PC-9 (cell line): ENCODE data around the gene ENAH. TPM values are rescaled to one million over a fixed set of nuclear protein-coding genes. Genes with fewer than 3 reads are reported as not detected.
A peak's percentile ranks its signal among the peaks of the same experiment; 100 is the strongest.

ENCODE experiments used
- BruUV-seq: library from RNA; stranded (reverse); fragments of 400-500 nt; replicated peaks from 2 replicates; lab custom pipeline; 2021; lab: Mats Ljungman, UMichigan
- CTCF ChIA-PET: fragments of 300-600 bp; sonication (Branson Sonifier 250); formaldehyde crosslinking; loops from one replicate; lab custom pipeline; 2022; ENCODE audit warnings: antibody characterized with exemption; lab: Charles Lee
- POLR2A ChIA-PET: fragments of 300-600 bp; sonication (Branson Sonifier 250); formaldehyde crosslinking; loops from one replicate; lab custom pipeline; 2022; ENCODE audit warnings: antibody characterized with exemption; ENCODE audit not compliant: unreplicated experiment; lab: Charles Lee
- DNase-seq, 2 experiments: peaks; one replicate each; pipeline versions ENCODE4 v3.0.0 to v3.0.0-alpha.2; 2015 to 2022; ENCODE audit warnings: mixed read lengths in 1 of 2
- H2AFZ ChIP-seq: fragments of 200-600 bp; sonication (generic); 2 replicates; pipeline ENCODE4 v1.8.1; 2017; ENCODE audit warnings: antibody characterized with exemption
- H3F3A ChIP-seq: fragments of 200-600 bp; sonication (generic); 2 replicates; pipeline ENCODE4 v1.8.1; 2017; ENCODE audit warnings: antibody characterized with exemption, mild to moderate bottlenecking, low read depth; ENCODE audit not compliant: insufficient read depth
- H3K27ac ChIP-seq: fragments of 200-600 bp; sonication (generic); 2 replicates; pipeline ENCODE4 v1.6.1; 2016; ENCODE audit warnings: mixed run types
- H3K27me3 ChIP-seq: fragments of 200-600 bp; sonication (generic); 2 replicates; pipeline ENCODE4 v1.6.1; 2016; ENCODE audit warnings: low read depth, mixed run types; ENCODE audit not compliant: insufficient read depth
- H3K36me3 ChIP-seq: fragments of 200-600 bp; sonication (generic); 2 replicates; pipeline ENCODE4 v1.6.1; 2016; ENCODE audit warnings: low read depth, mixed run types
- H3K4me1 ChIP-seq: fragments of 200-600 bp; sonication (generic); replicated peaks from 2 replicates; pipeline ENCODE4 v1.6.1; 2016; ENCODE audit warnings: mixed run types; ENCODE audit not compliant: insufficient read depth
- H3K4me2 ChIP-seq: fragments of 200-600 bp; sonication (generic); 2 replicates; pipeline ENCODE4 v1.6.1; 2017; ENCODE audit warnings: mixed run types
- H3K4me3 ChIP-seq: fragments of 200-600 bp; sonication (generic); 2 replicates; pipeline ENCODE4 v1.6.1; 2016; ENCODE audit warnings: mixed run types
- H3K79me2 ChIP-seq: fragments of 200-600 bp; sonication (generic); 2 replicates; pipeline ENCODE4 v1.6.1; 2017; ENCODE audit warnings: low read depth, mixed run types
- H3K9me2 ChIP-seq: fragments of 200-600 bp; sonication (generic); 2 replicates; pipeline ENCODE4 v1.8.1; 2017; ENCODE audit warnings: mild to moderate bottlenecking; ENCODE audit not compliant: insufficient read depth
- H3K9me3 ChIP-seq: fragments of 200-600 bp; sonication (generic); 2 replicates; pipeline ENCODE4 v1.8.1; 2016; ENCODE audit warnings: low read depth; ENCODE audit not compliant: insufficient read depth
- H4K20me1 ChIP-seq: fragments of 200-600 bp; sonication (generic); 2 replicates; pipeline ENCODE4 v1.8.1; 2017; ENCODE audit not compliant: insufficient read depth
- EZH2 ChIP-seq: fragments of 200-600 bp; sonication (generic); IDR thresholded peaks from 2 replicates; pipeline ENCODE4 v1.8.0; 2017; ENCODE audit warnings: antibody characterized with exemption, low read depth
- intact Hi-C: fragments of 100-400 bp; cut with micrococcal nuclease; formaldehyde crosslinking; loops from one replicate; pipeline ENCODE4 v1.10.0; 2022; ENCODE audit not compliant: unreplicated experiment
- total RNA-seq: library from RNA; stranded (reverse); gene quantifications from 2 replicates; pipeline ENCODE4 v1.2.3, GENCODE V29; 2021
- TF ChIP-seq, protein P1 (sequence below): fragments of 200-600 bp; sonication (generic); conservative IDR thresholded peaks from 2 replicates; pipeline ENCODE4 v1.6.1; 2017; ENCODE audit warnings: mixed run types, antibody characterized with exemption, mild to moderate bottlenecking, moderate library complexity

Gene ENAH
- total RNA-seq, 1 experiment from 2014 or later = 167 TPM

GRCh38 chr1:225651872-225652728 is 823 bp downstream of the ENAH start:
- peaks cover 57% of the 10 kb centered on the region for H3K4me1 ChIP-seq
- ChIA-PET CTCF (interaction anchor here (0.6 kb wide), 1 partner anchor 756 kb away, joined by 4 read pairs; no protein-coding TSS in a partner anchor), POLR2A (interaction anchor here (0.6 to 0.8 kb wide), 5 partner anchors 48 to 458 kb away, joined by 3 to 13 read pairs (median 6); no protein-coding TSS in a partner anchor)
- DNase-seq = peak in 1 of 2 experiments; percentile 20
- H3K36me3 ChIP-seq = no peaks in the 10 kb centered on the region
- H3K27me3 ChIP-seq = no peaks in the 10 kb centered on the region
- TSS peak; percentile 15 for BruUV-seq
- peak overlapping the region; percentile 68 for H2AFZ ChIP-seq
- peak overlapping the region; percentile 55 for H3K27ac ChIP-seq
- intact Hi-C loops = loop anchor here (1.0 to 5.0 kb wide), 4 partner anchors 40 to 165 kb away; no protein-coding TSS in a partner anchor
- no peak for TF ChIP-seq EZH2
- TF ChIP-seq, protein P1, sequence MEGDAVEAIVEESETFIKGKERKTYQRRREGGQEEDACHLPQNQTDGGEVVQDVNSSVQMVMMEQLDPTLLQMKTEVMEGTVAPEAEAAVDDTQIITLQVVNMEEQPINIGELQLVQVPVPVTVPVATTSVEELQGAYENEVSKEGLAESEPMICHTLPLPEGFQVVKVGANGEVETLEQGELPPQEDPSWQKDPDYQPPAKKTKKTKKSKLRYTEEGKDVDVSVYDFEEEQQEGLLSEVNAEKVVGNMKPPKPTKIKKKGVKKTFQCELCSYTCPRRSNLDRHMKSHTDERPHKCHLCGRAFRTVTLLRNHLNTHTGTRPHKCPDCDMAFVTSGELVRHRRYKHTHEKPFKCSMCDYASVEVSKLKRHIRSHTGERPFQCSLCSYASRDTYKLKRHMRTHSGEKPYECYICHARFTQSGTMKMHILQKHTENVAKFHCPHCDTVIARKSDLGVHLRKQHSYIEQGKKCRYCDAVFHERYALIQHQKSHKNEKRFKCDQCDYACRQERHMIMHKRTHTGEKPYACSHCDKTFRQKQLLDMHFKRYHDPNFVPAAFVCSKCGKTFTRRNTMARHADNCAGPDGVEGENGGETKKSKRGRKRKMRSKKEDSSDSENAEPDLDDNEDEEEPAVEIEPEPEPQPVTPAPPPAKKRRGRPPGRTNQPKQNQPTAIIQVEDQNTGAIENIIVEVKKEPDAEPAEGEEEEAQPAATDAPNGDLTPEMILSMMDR = 0 out of 2 replicates have a peak, but pooled peaks have one; percentile 20
- peaks cover 9% of the 10 kb centered on the region; the same call in 1 of the 2 replicates for H4K20me1 ChIP-seq
- peaks cover 36% of the 10 kb centered on the region for H3F3A ChIP-seq
- H3K9me2 ChIP-seq = no peaks in the 10 kb centered on the region
- H3K4me2 ChIP-seq = peak overlapping the region; percentile 80
- no peaks in the 10 kb centered on the region for H3K9me3 ChIP-seq
- H3K4me3 ChIP-seq = peak overlapping the region; percentile 92
- H3K79me2 ChIP-seq = peaks cover 56% of the 10 kb centered on the region

- H3K4me1 ChIP-seq = peaks cover 51% of the 10 kb centered on the region
- DNase-seq = peak in 1 of 2 experiments; percentile 57
- ChIA-PET CTCF (no interaction called here), POLR2A (interaction anchor here (0.6 to 0.7 kb wide), 2 partner anchors 49 to 86 kb away, joined by 7 to 13 read pairs; no protein-coding TSS in a partner anchor)
- TF ChIP-seq, protein P1 = no peak
- no peak for TF ChIP-seq EZH2
- no TSS peak for BruUV-seq
- peaks cover 9% of the 10 kb centered on the region; the same call in 1 of the 2 replicates for H4K20me1 ChIP-seq
- H3K36me3 ChIP-seq = no peaks in the 10 kb centered on the region
- H3K4me2 ChIP-seq = peak overlapping the region; percentile 80
- H3K4me3 ChIP-seq = peak overlapping the region; percentile 92
- peaks cover 29% of the 10 kb centered on the region for H3F3A ChIP-seq
- no peaks in the 10 kb centered on the region for H3K9me3 ChIP-seq
- H3K27ac ChIP-seq = peak overlapping the region; percentile 55
- no peaks in the 10 kb centered on the region for H3K27me3 ChIP-seq
- peak overlapping the region; percentile 68 for H2AFZ ChIP-seq
- intact Hi-C loops = loop anchor here (1.0 to 5.0 kb wide), 3 partner anchors 39 to 164 kb away; no protein-coding TSS in a partner anchor
- H3K79me2 ChIP-seq = peaks cover 63% of the 10 kb centered on the region
- H3K9me2 ChIP-seq = no peaks in the 10 kb centered on the region
These were observed 1.5 kb downstream of the ENAH start for GRCh38 chr1:225651376-225651871.

DNA sequence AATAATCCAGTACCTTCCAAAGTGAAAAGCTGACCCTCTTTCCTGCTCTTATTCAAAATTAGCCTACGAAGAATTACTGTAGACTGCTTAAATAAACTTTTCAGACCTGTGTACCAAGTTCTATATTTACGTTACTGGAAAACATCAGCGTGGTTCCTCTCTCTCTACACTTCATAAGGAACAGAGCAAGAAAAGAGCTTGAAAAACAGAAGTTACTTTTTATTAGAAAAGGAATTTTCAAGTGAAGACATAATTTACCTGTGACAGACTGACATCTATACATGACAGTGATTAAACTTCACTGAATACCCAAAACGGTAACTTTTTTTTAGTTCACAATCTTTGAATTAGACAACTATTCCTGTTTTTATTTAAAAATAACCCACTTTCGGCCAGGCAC is 2.7 kb downstream of the ENAH start:
- 0 out of 2 replicates have a peak, but pooled peaks cover 3% of the 10 kb centered on the region for H3K36me3 ChIP-seq
- H3K4me1 ChIP-seq = peaks cover 38% of the 10 kb centered on the region
- H3K4me2 ChIP-seq = peak overlapping the region; percentile 80
- no peak for DNase-seq
- intact Hi-C loops = loop anchor here (5.0 kb wide), 2 partner anchors 38 to 163 kb away; no protein-coding TSS in a partner anchor
- H3K9me2 ChIP-seq = no peaks in the 10 kb centered on the region
- H3K79me2 ChIP-seq = peaks cover 75% of the 10 kb centered on the region
- no peak for TF ChIP-seq EZH2
- TF ChIP-seq, protein P1 = no peak
- H3K4me3 ChIP-seq = peak overlapping the region; percentile 92; the same call in 1 of the 2 replicates
- H3K9me3 ChIP-seq = no peaks in the 10 kb centered on the region
- ChIA-PET POLR2A (interaction anchor here (1.1 kb wide), 1 partner anchor 44 kb away, joined by 4 read pairs; no protein-coding TSS in a partner anchor), CTCF (interaction anchor here (0.6 kb wide), 1 partner anchor 46 kb away, joined by 3 read pairs; no protein-coding TSS in a partner anchor)
- H3K27me3 ChIP-seq = no peaks in the 10 kb centered on the region
- H2AFZ ChIP-seq = no peak overlapping the region
- no peak overlapping the region for H3K27ac ChIP-seq
- H3F3A ChIP-seq = peaks cover 17% of the 10 kb centered on the region
- no TSS peak for BruUV-seq
- peaks cover 9% of the 10 kb centered on the region; the same call in 1 of the 2 replicates for H4K20me1 ChIP-seq
